GM12878 (cell line): ENCODE results near the gene LENG9. TPM values are rescaled to one million over a fixed set of nuclear protein-coding genes. Genes with fewer than 3 reads are reported as not detected.

Experiments used
- ATAC-seq: fragments of 200-7000 bp; cut with Tn5 transposase; 3 replicates; pipeline ENCODE4 v1.9.1; 2020; ENCODE audit warnings: mild to moderate bottlenecking, moderate library complexity
- BruUV-seq: library from RNA; stranded (reverse); fragments of 400-500 nt; replicated peaks from 2 replicates; lab custom pipeline; 2021; lab: Mats Ljungman, UMichigan
- CTCF ChIA-PET: fragments of 300-600 bp; sonication (Branson Sonifier 250); formaldehyde crosslinking; extraction: SDS; loops from one replicate; lab custom pipeline; 2021; ENCODE audit warnings: inconsistent platforms; lab: Yijun Ruan, JAX
- POLR2A ChIA-PET: fragments of 350-600 bp; formaldehyde crosslinking; extraction: SDS; loops from one replicate; lab custom pipeline; 2021; ENCODE audit warnings: inconsistent platforms; lab: Charles Lee
- RAD21 ChIA-PET: fragments of 300-600 bp; sonication (Branson Sonifier 250); formaldehyde crosslinking; loops from one replicate; lab custom pipeline; 2023; ENCODE audit warnings: antibody characterized with exemption; ENCODE audit not compliant: unreplicated experiment; lab: Charles Lee
- SMC1A ChIA-PET: fragments of 300-600 bp; sonication (Branson Sonifier 250); formaldehyde crosslinking; loops from one replicate; lab custom pipeline; 2023; ENCODE audit not compliant: unreplicated experiment, uncharacterized antibody; lab: Charles Lee
- DNase-seq: peaks from one replicate; pipeline ENCODE4 v3.0.0-alpha.2; 2011; ENCODE audit warnings: low read depth, low spot score
- FAIRE-seq: peaks from 3 replicates; lab custom pipeline; 2011; peaks lifted over from hg19 to GRCh38; lab: Jason Lieb, UNC
- H2AFZ ChIP-seq: 2 replicates; pipeline ENCODE4 v1.6.0; 2011; ENCODE audit warnings: low read depth, low read length, control low read depth; ENCODE audit not compliant: control insufficient read depth
- H3K27ac ChIP-seq: 2 replicates; pipeline ENCODE4 v1.5.1; 2011; ENCODE audit warnings: control low read depth; ENCODE audit not compliant: control insufficient read depth, insufficient read depth
- H3K27me3 ChIP-seq, 2 experiments: replicated peaks in 1 of 2; 2 replicates each; pipeline versions ENCODE4 v1.6.0 to v1.6.1; 2011; ENCODE audit warnings: low read length in 1 of 2; ENCODE audit not compliant: control insufficient read depth in 2 of 2, insufficient read depth in 2 of 2
- H3K36me3 ChIP-seq, 2 experiments: 2 replicates each; pipeline ENCODE4 v1.5.1; 2011; ENCODE audit warnings: low read length in 1 of 2; ENCODE audit not compliant: control insufficient read depth in 2 of 2, insufficient read depth in 2 of 2
- H3K4me1 ChIP-seq: 2 replicates; pipeline ENCODE4 v1.6.1; 2011; ENCODE audit warnings: mild to moderate bottlenecking, low read length, moderate library complexity, mixed read lengths; ENCODE audit not compliant: control insufficient read depth, insufficient read depth
- H3K4me2 ChIP-seq: 2 replicates; pipeline ENCODE4 v1.6.0; 2011; ENCODE audit warnings: control low read depth; ENCODE audit not compliant: control insufficient read depth, insufficient read depth
- H3K4me3 ChIP-seq: fragments of 200-600 bp; sonication (generic); 2 replicates; pipeline ENCODE4 v1.5.1; 2016
- H3K79me2 ChIP-seq: 2 replicates; pipeline ENCODE4 v1.6.0; 2011; ENCODE audit warnings: low read length; ENCODE audit not compliant: control insufficient read depth, insufficient read depth
- H3K9ac ChIP-seq: 2 replicates; pipeline ENCODE4 v1.8.0; 2011; ENCODE audit warnings: low read length, control low read depth, mixed read lengths; ENCODE audit not compliant: control insufficient read depth, insufficient read depth
- H3K9me3 ChIP-seq: replicated peaks from 3 replicates; pipeline ENCODE4 v1.5.1; 2011; ENCODE audit warnings: mild to moderate bottlenecking, low read length; ENCODE audit not compliant: control insufficient read depth, insufficient read depth
- H4K20me1 ChIP-seq: 2 replicates; pipeline ENCODE4 v1.6.0; 2011; ENCODE audit not compliant: control insufficient read depth, insufficient read depth
- HDAC2 ChIP-seq: fragments of 200-600 bp; sonication (generic); IDR thresholded peaks from 2 replicates; pipeline ENCODE4 v1.6.1; 2017
- MEF2A ChIP-seq: IDR thresholded peaks from 2 replicates; pipeline ENCODE4 v1.6.1; 2011; ENCODE audit warnings: low read depth, mild to moderate bottlenecking, low read length, moderate library complexity; ENCODE audit not compliant: insufficient read depth
- MYC ChIP-seq: IDR thresholded peaks from 2 replicates; pipeline ENCODE4 v1.6.1; 2011; ENCODE audit warnings: mild to moderate bottlenecking, low read length, moderate library complexity, inconsistent platforms; ENCODE audit not compliant: insufficient read depth, insufficient replicate concordance, insufficient read length, severe bottlenecking
- NFYA ChIP-seq: IDR thresholded peaks from 2 replicates; pipeline ENCODE4 v1.6.1; 2011; ENCODE audit warnings: low read depth, mild to moderate bottlenecking, low read length, improper control_type of control experiment, borderline replicate concordance
- NR2C1 ChIP-seq: fragments of 450-650 bp; IDR thresholded peaks from 2 replicates; pipeline ENCODE4 v1.6.1; 2017; ENCODE audit warnings: antibody characterized with exemption, mild to moderate bottlenecking, moderate library complexity
- NRF1 ChIP-seq: conservative IDR thresholded peaks from 2 replicates; pipeline ENCODE4 v1.6.1; 2011; ENCODE audit warnings: mild to moderate bottlenecking, low read depth, low read length, improper control_type of control experiment
- POLR2AphosphoS5 ChIP-seq: IDR thresholded peaks from 2 replicates; pipeline ENCODE4 v1.6.1; 2011; ENCODE audit warnings: mild to moderate bottlenecking, low read length, inconsistent platforms
- SP1 ChIP-seq: IDR thresholded peaks from one replicate; pipeline ENCODE4 v1.6.1; 2011; ENCODE audit warnings: low read depth, low read length
- STAT1 ChIP-seq: fragments of 450-650 bp; conservative IDR thresholded peaks from 2 replicates; pipeline ENCODE4 v1.6.1; 2014; ENCODE audit warnings: antibody characterized with exemption, mild to moderate bottlenecking
- TAF1 ChIP-seq: IDR thresholded peaks from 2 replicates; pipeline ENCODE4 v1.6.1; 2011; ENCODE audit warnings: mild to moderate bottlenecking, low read depth, low read length, borderline replicate concordance
- ZBED1 ChIP-seq: IDR thresholded peaks from 2 replicates; pipeline ENCODE4 v1.6.1; 2016; ENCODE audit warnings: borderline replicate concordance
- ZNF207 ChIP-seq: fragments of 450-650 bp; IDR thresholded peaks from 2 replicates; pipeline ENCODE4 v1.6.1; 2014; ENCODE audit warnings: antibody characterized with exemption, mild to moderate bottlenecking, borderline replicate concordance
- WGBS: methylation state at CpG from one replicate; pipeline ENCODE4 v1.1.6; 2016; ENCODE audit warnings: low lambda C conversion rate; ENCODE audit not compliant: insufficient replicate concordance, insufficient coverage; ENCODE audit errors: missing lambda C conversion rate; 5-methylcytosine and 5-hydroxymethylcytosine counted together
- in situ Hi-C: fragments of 300-500 bp; cut with MboI; formaldehyde crosslinking; loops from 9 replicates; pipeline ENCODE4 v1.14.3; 2018; ENCODE audit warnings: mixed read lengths
- intact Hi-C: fragments of 100-400 bp; cut with micrococcal nuclease; formaldehyde crosslinking; loops from one replicate; pipeline ENCODE4 v1.14.2; 2022; ENCODE audit not compliant: unreplicated experiment
- polyA plus RNA-seq, 11 experiments: library from polyadenylated mRNA; depleted of rRNA in 4 of 11; unstranded in 6 of 11; stranded (reverse) in 5 of 11; fragments of >200 nt; fragmentation: Nextera tagmentation in 4 of 11; fragmentation: Illumina TruSeq in 1 of 11; extraction: Ambion mirVana in 4 of 11; extraction: Trizol in 1 of 11; gene quantifications; 1 replicate in 1 of 11; 2 replicates in 10 of 11; pipeline versions ENCODE4 v1.2.1 to v1.2.3, GENCODE V29; 2011 to 2016; ENCODE audit warnings: inconsistent platforms in 2 of 11, missing spikeins in 2 of 11, low read depth in 1 of 11
- total RNA-seq, 4 experiments: library from RNA; depleted of rRNA in 3 of 4; stranded (reverse); fragments of >200 nt in 3 of 4; fragmentation: Illumina TruSeq in 1 of 4; extraction: Trizol in 1 of 4; gene quantifications; 2 replicates each; pipeline versions ENCODE4 v1.2.1 to v1.2.3, GENCODE V29; 2013 to 2021
- TF ChIP-seq, protein P1 (sequence below): IDR thresholded peaks from 2 replicates; pipeline ENCODE4 v1.6.1; 2012; ENCODE audit warnings: low read depth, low read length, improper control_type of control experiment
- TF ChIP-seq, protein P2 (sequence below): IDR thresholded peaks from 2 replicates; pipeline ENCODE4 v1.6.1; 2012; ENCODE audit warnings: low read length, inconsistent platforms
- TF ChIP-seq, protein P3 (sequence below): fragments of 450-650 bp; IDR thresholded peaks from 2 replicates; pipeline ENCODE4 v1.6.1; 2017; ENCODE audit warnings: mild to moderate bottlenecking
- TF ChIP-seq, protein P4 (sequence below): IDR thresholded peaks from 2 replicates; pipeline ENCODE4 v1.6.1; 2011; ENCODE audit warnings: borderline replicate concordance, low read depth, mild to moderate bottlenecking, moderate library complexity, mixed read lengths, low read length; ENCODE audit not compliant: insufficient read depth; ENCODE audit errors: extremely low read length

Gene LENG9
- total and polyA plus RNA-seq, 10 of the 15 experiments (the other 5 are each of a cell fraction or from before 2014, with no cell fraction given): 0.09 to 2.9 (median 0.76) TPM; not detected in 1

DNA sequence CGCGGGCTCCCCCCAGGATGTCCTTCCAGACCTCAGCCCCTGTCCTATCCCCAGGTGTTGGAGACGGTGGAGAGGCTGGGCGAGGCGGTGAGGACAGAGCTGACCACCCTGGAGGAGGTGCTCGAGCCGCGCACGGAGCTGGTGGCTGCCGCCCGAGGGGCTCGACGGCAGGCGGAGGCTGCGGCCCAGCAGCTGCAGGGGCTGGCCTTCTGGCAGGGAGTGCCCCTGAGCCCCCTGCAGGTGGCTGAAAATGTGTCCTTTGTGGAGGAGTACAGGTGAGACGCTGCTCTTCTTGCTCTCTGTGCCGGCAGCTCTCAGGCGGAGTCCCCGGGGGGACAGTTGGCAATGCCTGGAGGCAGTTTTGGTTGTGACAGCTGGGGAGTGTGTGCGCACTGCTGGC, 41.4 kb downstream of the LENG9 start:
- no peak overlapping the region for H3K4me3 ChIP-seq
- no peak overlapping the region for H2AFZ ChIP-seq
- no peaks in the 10 kb centered on the region for H3K36me3 ChIP-seq
- FAIRE-seq (no peak), ATAC-seq (no peak), DNase-seq (no peak)
- no peak overlapping the region for H3K4me2 ChIP-seq
- in situ Hi-C loops: no loop called here
- no peaks in the 10 kb centered on the region for H3K9me3 ChIP-seq
- peaks cover 8% of the 10 kb centered on the region for H3K4me1 ChIP-seq
- WGBS: 59% methylated on average over 10 of the region's 20 CpGs
- ChIA-PET RAD21 (no interaction called here), CTCF (no interaction called here), POLR2A (no interaction called here), SMC1A (no interaction called here)
- no peak overlapping the region for H3K9ac ChIP-seq
- H3K27ac ChIP-seq: no peak overlapping the region
- intact Hi-C loops: no loop called here
- BruUV-seq: no TSS peak
- no peaks in the 10 kb centered on the region; a peak in 1 of 4 replicates for H3K27me3 ChIP-seq
- H3K79me2 ChIP-seq: no peaks in the 10 kb centered on the region
- H4K20me1 ChIP-seq: no peaks in the 10 kb centered on the region
- TF ChIP-seq STAT1: no peak
- TF ChIP-seq, protein P1, sequence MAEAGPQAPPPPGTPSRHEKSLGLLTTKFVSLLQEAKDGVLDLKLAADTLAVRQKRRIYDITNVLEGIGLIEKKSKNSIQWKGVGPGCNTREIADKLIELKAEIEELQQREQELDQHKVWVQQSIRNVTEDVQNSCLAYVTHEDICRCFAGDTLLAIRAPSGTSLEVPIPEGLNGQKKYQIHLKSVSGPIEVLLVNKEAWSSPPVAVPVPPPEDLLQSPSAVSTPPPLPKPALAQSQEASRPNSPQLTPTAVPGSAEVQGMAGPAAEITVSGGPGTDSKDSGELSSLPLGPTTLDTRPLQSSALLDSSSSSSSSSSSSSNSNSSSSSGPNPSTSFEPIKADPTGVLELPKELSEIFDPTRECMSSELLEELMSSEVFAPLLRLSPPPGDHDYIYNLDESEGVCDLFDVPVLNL: no peak
- TF ChIP-seq NFYA: no peak
- TF ChIP-seq TAF1: no peak
- TF ChIP-seq, protein P2, sequence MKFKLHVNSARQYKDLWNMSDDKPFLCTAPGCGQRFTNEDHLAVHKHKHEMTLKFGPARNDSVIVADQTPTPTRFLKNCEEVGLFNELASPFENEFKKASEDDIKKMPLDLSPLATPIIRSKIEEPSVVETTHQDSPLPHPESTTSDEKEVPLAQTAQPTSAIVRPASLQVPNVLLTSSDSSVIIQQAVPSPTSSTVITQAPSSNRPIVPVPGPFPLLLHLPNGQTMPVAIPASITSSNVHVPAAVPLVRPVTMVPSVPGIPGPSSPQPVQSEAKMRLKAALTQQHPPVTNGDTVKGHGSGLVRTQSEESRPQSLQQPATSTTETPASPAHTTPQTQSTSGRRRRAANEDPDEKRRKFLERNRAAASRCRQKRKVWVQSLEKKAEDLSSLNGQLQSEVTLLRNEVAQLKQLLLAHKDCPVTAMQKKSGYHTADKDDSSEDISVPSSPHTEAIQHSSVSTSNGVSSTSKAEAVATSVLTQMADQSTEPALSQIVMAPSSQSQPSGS: no peak
- TF ChIP-seq NRF1: no peak
- no peak for TF ChIP-seq POLR2AphosphoS5
- no peak for TF ChIP-seq ZBED1
- no peak for TF ChIP-seq NR2C1
- TF ChIP-seq MEF2A: no peak
- TF ChIP-seq ZNF207: no peak
- TF ChIP-seq MYC: no peak
- TF ChIP-seq, protein P3, sequence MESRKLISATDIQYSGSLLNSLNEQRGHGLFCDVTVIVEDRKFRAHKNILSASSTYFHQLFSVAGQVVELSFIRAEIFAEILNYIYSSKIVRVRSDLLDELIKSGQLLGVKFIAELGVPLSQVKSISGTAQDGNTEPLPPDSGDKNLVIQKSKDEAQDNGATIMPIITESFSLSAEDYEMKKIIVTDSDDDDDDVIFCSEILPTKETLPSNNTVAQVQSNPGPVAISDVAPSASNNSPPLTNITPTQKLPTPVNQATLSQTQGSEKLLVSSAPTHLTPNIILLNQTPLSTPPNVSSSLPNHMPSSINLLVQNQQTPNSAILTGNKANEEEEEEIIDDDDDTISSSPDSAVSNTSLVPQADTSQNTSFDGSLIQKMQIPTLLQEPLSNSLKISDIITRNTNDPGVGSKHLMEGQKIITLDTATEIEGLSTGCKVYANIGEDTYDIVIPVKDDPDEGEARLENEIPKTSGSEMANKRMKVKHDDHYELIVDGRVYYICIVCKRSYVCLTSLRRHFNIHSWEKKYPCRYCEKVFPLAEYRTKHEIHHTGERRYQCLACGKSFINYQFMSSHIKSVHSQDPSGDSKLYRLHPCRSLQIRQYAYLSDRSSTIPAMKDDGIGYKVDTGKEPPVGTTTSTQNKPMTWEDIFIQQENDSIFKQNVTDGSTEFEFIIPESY: no peak
- TF ChIP-seq HDAC2: no peak
- TF ChIP-seq SP1: no peak
- TF ChIP-seq, protein P4, sequence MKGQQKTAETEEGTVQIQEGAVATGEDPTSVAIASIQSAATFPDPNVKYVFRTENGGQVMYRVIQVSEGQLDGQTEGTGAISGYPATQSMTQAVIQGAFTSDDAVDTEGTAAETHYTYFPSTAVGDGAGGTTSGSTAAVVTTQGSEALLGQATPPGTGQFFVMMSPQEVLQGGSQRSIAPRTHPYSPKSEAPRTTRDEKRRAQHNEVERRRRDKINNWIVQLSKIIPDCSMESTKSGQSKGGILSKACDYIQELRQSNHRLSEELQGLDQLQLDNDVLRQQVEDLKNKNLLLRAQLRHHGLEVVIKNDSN: no peak
